22Rv1 (cell line): Measurements from ENCODE around the gene RPRD2.

ENCODE experiments used
- CTCF ChIP-seq: fragments of 450-650 bp; IDR thresholded peaks from 2 replicates; pipeline ENCODE4 v1.5.1; 2017; ENCODE audit warnings: mild to moderate bottlenecking
- ZFX ChIP-seq: fragments of 450-650 bp; IDR thresholded peaks from 2 replicates; pipeline ENCODE4 v1.6.1; 2017; ENCODE audit warnings: antibody characterized with exemption, borderline replicate concordance

GRCh38 chr1:150372580-150372979, 8.6 kb downstream of the RPRD2 start:
- TF ChIP-seq CTCF (no peak), ZFX (no peak)
